ENCODE results near the gene MYMK. TPM values are rescaled to one million over a fixed set of nuclear protein-coding genes. Genes with fewer than 3 reads are reported as not detected.
A peak's percentile ranks its signal among the peaks of the same experiment; 100 is the strongest.

MYMK gene
- total and polyA plus RNA-seq, 4 experiments from 2014 or later: not detected

GRCh38 chr9:133533857-133534256 is 9.1 kb upstream of the MYMK start:
- Histone ChIP-seq H3K4me3 (ENCODE audit: low read length in 2 of 2) (no peak overlapping the region), H3K9me3 (ENCODE audit: control insufficient read depth in 1 of 2, low read length in 2 of 2) (no peaks in the 10 kb centered on the region), H3K27me3 (ENCODE audit: insufficient read depth, low read length) (no peaks in the 10 kb centered on the region), H3K27ac (ENCODE audit: low read depth, low read length) (no peak overlapping the region), H3K4me1 (ENCODE audit: insufficient read depth, low read length) (peaks cover 9% of the 10 kb centered on the region), H3K36me3 (ENCODE audit: insufficient read depth, low read length) (no peaks in the 10 kb centered on the region)
- ChIA-PET POLR2A (ENCODE audit: partially characterized antibody) (interaction anchor here (1.4 kb wide), 1 partner anchor 193 kb away, joined by 4 read pairs; no protein-coding TSS in a partner anchor), CTCF (ENCODE audit: partially characterized antibody) (no interaction called here)
- Mint-ChIP-seq H3K36me3 (no peaks in the 10 kb centered on the region), H3K9me3 (no peaks in the 10 kb centered on the region), H3K4me1 (peaks cover 0 to 9% (median 5%) of the 10 kb centered on the region in 4 donors), H3K27me3 (peaks cover 7 to 17% of the 10 kb centered on the region in 2 donors), H3K4me3 (no peak overlapping the region), H3K27ac (no peak overlapping the region)
- no peak for DNase-seq
- intact Hi-C loops (cut with micrococcal nuclease): no loop called here

- Mint-ChIP-seq H3K27ac (peak overlapping the region in 2 of 7 donors; percentile 61 to 82), H3K27me3 (peaks cover 8 to 17% of the 10 kb centered on the region in 2 donors), H3K9me3 (no peaks in the 10 kb centered on the region), H3K36me3 (no peaks in the 10 kb centered on the region), H3K4me1 (peaks cover 0 to 9% (median 5%) of the 10 kb centered on the region in 4 donors), H3K4me3 (no peak overlapping the region)
- Histone ChIP-seq H3K27ac (ENCODE audit: low read depth, low read length) (no peak overlapping the region), H3K4me1 (ENCODE audit: insufficient read depth, low read length) (peaks cover 9% of the 10 kb centered on the region), H3K27me3 (ENCODE audit: insufficient read depth, low read length) (no peaks in the 10 kb centered on the region), H3K9me3 (ENCODE audit: control insufficient read depth in 1 of 2, low read length in 2 of 2) (no peaks in the 10 kb centered on the region), H3K36me3 (ENCODE audit: insufficient read depth, low read length) (no peaks in the 10 kb centered on the region), H3K4me3 (ENCODE audit: low read length in 2 of 2) (no peak overlapping the region)
- ChIA-PET CTCF (ENCODE audit: partially characterized antibody) (interaction anchor here (1.1 kb wide), 1 partner anchor 248 kb away, joined by 3 read pairs; no protein-coding TSS in a partner anchor), POLR2A (ENCODE audit: partially characterized antibody) (no interaction called here)
- peak; percentile 36 to 63 (median 45) for DNase-seq
- intact Hi-C loops (cut with micrococcal nuclease): no loop called here
Measured at GRCh38 chr9:133532937-133533668, 8.3 kb upstream of the MYMK start.

- no peaks in the 10 kb centered on the region for H3K9me3 Mint-ChIP-seq
- peaks cover 9 to 21% of the 10 kb centered on the region in 2 donors for H3K27me3 Mint-ChIP-seq
- POLR2A ChIA-PET (ENCODE audit: partially characterized antibody): no interaction called here
Measured at GRCh38 chr9:133531293-133531692, 6.5 kb upstream of the MYMK start.

DNA sequence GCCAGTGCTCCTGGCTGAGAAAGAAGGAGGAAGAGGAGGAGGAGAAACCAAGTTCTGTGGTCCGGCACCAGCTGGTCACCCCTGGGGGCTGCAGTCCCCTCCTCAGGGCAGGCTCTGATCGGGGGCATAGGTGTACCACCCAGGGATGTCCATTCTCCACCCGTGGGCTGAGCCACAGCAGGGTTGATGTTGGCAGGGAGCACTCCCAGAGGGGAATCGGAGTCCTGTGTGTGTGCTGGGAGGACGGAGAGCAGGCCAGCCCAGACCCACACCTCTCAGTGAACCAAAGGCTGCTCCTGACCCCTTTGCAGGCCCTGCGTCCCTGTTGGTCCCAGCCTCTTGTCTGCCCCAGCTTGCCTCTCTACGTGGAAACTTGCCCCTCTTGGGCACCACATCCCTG is 5.1 kb upstream of the MYMK start:
- Mint-ChIP-seq H3K36me3 (no peaks in the 10 kb centered on the region), H3K27me3 (peaks cover 7 to 19% of the 10 kb centered on the region in 2 donors), H3K4me3 (no peak overlapping the region), H3K4me1 (peaks cover 0 to 12% (median 7%) of the 10 kb centered on the region in 4 donors), H3K27ac (no peak overlapping the region), H3K9me3 (no peaks in the 10 kb centered on the region)
- Histone ChIP-seq H3K9me3 (ENCODE audit: control insufficient read depth in 1 of 2, low read length in 2 of 2) (no peaks in the 10 kb centered on the region), H3K27ac (ENCODE audit: low read depth, low read length) (no peak overlapping the region), H3K4me1 (ENCODE audit: insufficient read depth, low read length) (peaks cover 9% of the 10 kb centered on the region), H3K27me3 (ENCODE audit: insufficient read depth, low read length) (no peaks in the 10 kb centered on the region), H3K4me3 (ENCODE audit: low read length in 2 of 2) (no peak overlapping the region), H3K36me3 (ENCODE audit: insufficient read depth, low read length) (no peaks in the 10 kb centered on the region)
- CTCF ChIA-PET (ENCODE audit: partially characterized antibody): no interaction called here
- intact Hi-C loops (cut with micrococcal nuclease): no loop called here
- POLR2A ChIA-PET (ENCODE audit: partially characterized antibody): no interaction called here
- DNase-seq: no peak

More at GRCh38 chr9:133531293-133531692, 6.5 kb upstream of the MYMK start:
- H3K27ac ChIP-seq (ENCODE audit: low read depth, low read length): no peak overlapping the region
- no peaks in the 10 kb centered on the region for H3K36me3 ChIP-seq (ENCODE audit: insufficient read depth, low read length)
- Mint-ChIP-seq H3K27ac (no peak overlapping the region), H3K4me1 (peaks cover 0 to 9% (median 7%) of the 10 kb centered on the region in 4 donors), H3K4me3 (no peak overlapping the region), H3K36me3 (no peaks in the 10 kb centered on the region)
- CTCF ChIA-PET (ENCODE audit: partially characterized antibody): no interaction called here
- H3K9me3 ChIP-seq (ENCODE audit: control insufficient read depth in 1 of 2, low read length in 2 of 2): no peaks in the 10 kb centered on the region
- intact Hi-C loops (cut with micrococcal nuclease): no loop called here
- DNase-seq: no peak
- peaks cover 9% of the 10 kb centered on the region for H3K4me1 ChIP-seq (ENCODE audit: insufficient read depth, low read length)
- no peak overlapping the region for H3K4me3 ChIP-seq (ENCODE audit: low read length in 2 of 2)
- H3K27me3 ChIP-seq (ENCODE audit: insufficient read depth, low read length): no peaks in the 10 kb centered on the region

DNA sequence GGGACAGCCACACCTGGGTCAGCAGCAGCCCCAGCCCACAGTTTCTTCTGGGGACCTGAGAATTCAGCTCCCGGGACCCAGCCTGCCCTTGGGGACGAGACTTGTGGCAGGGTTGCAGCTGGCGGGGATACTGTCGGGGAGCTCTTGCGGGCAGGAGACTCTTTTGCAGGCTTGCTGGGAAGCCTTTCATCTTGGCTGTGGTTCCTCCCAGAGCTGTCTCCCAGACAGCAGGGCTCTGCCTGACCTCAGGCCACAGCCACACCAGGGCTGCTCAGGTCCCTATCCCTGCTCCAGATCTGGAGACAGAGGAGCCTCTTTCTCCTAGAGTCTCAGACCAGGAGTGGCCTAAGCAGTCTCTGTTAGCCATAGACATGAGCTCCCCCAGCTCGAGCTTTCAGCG is 4.7 kb upstream of the MYMK start:
- Histone ChIP-seq H3K4me3 (ENCODE audit: low read length in 2 of 2) (no peak overlapping the region), H3K27ac (ENCODE audit: low read depth, low read length) (no peak overlapping the region), H3K36me3 (ENCODE audit: insufficient read depth, low read length) (no peaks in the 10 kb centered on the region), H3K9me3 (ENCODE audit: control insufficient read depth in 1 of 2, low read length in 2 of 2) (no peaks in the 10 kb centered on the region), H3K4me1 (ENCODE audit: insufficient read depth, low read length) (peaks cover 9% of the 10 kb centered on the region), H3K27me3 (ENCODE audit: insufficient read depth, low read length) (no peaks in the 10 kb centered on the region)
- Mint-ChIP-seq H3K4me1 (peaks cover 0 to 12% (median 7%) of the 10 kb centered on the region in 4 donors), H3K36me3 (no peaks in the 10 kb centered on the region), H3K27me3 (peaks cover 7 to 19% of the 10 kb centered on the region in 2 donors), H3K27ac (no peak overlapping the region), H3K9me3 (no peaks in the 10 kb centered on the region), H3K4me3 (no peak overlapping the region)
- intact Hi-C loops (cut with micrococcal nuclease): no loop called here
- no peak for DNase-seq
- CTCF ChIA-PET (ENCODE audit: partially characterized antibody): no interaction called here
- POLR2A ChIA-PET (ENCODE audit: partially characterized antibody): no interaction called here

GRCh38 chr9:133528876-133529241 is 4.1 kb upstream of the MYMK start:
- ChIA-PET POLR2A (ENCODE audit: partially characterized antibody) (no interaction called here), CTCF (ENCODE audit: partially characterized antibody) (no interaction called here)
- intact Hi-C loops (cut with micrococcal nuclease): no loop called here
- Histone ChIP-seq H3K27ac (ENCODE audit: low read depth, low read length) (no peak overlapping the region), H3K27me3 (ENCODE audit: insufficient read depth, low read length) (no peaks in the 10 kb centered on the region), H3K4me3 (ENCODE audit: low read length in 2 of 2) (no peak overlapping the region), H3K9me3 (ENCODE audit: control insufficient read depth in 1 of 2, low read length in 2 of 2) (no peaks in the 10 kb centered on the region), H3K4me1 (ENCODE audit: insufficient read depth, low read length) (peaks cover 8% of the 10 kb centered on the region), H3K36me3 (ENCODE audit: insufficient read depth, low read length) (no peaks in the 10 kb centered on the region)
- H3K36me3 Mint-ChIP-seq: no peaks in the 10 kb centered on the region
- no peak for DNase-seq
- no peaks in the 10 kb centered on the region for H3K9me3 Mint-ChIP-seq
- no peak overlapping the region for H3K4me3 Mint-ChIP-seq
- H3K27me3 Mint-ChIP-seq: peaks cover 7 to 19% of the 10 kb centered on the region in 2 donors
- H3K27ac Mint-ChIP-seq: no peak overlapping the region
- H3K4me1 Mint-ChIP-seq: peaks cover 0 to 12% (median 7%) of the 10 kb centered on the region in 4 donors

GRCh38 chr9:133528001-133528875 is 3.5 kb upstream of the MYMK start:
- no peaks in the 10 kb centered on the region for H3K36me3 Mint-ChIP-seq
- peaks cover 7 to 14% of the 10 kb centered on the region in 2 donors for H3K27me3 Mint-ChIP-seq
- H3K4me1 ChIP-seq (ENCODE audit: insufficient read depth, low read length): peaks cover 3% of the 10 kb centered on the region
- POLR2A ChIA-PET (ENCODE audit: partially characterized antibody): no interaction called here
- no peaks in the 10 kb centered on the region for H3K9me3 ChIP-seq (ENCODE audit: control insufficient read depth in 1 of 2, low read length in 2 of 2)
- no peaks in the 10 kb centered on the region for H3K27me3 ChIP-seq (ENCODE audit: insufficient read depth, low read length)
- H3K36me3 ChIP-seq (ENCODE audit: insufficient read depth, low read length): no peaks in the 10 kb centered on the region
- H3K27ac Mint-ChIP-seq: no peak overlapping the region
- no peak overlapping the region for H3K27ac ChIP-seq (ENCODE audit: low read depth, low read length)
- H3K9me3 Mint-ChIP-seq: no peaks in the 10 kb centered on the region
- no peak for DNase-seq
- H3K4me1 Mint-ChIP-seq: peaks cover 3 to 12% (median 5%) of the 10 kb centered on the region in 4 donors
- CTCF ChIA-PET (ENCODE audit: partially characterized antibody): no interaction called here
- H3K4me3 ChIP-seq (ENCODE audit: low read length in 2 of 2): no peak overlapping the region
- H3K4me3 Mint-ChIP-seq: no peak overlapping the region
- intact Hi-C loops (cut with micrococcal nuclease): no loop called here

Measured in CD4-positive, alpha-beta memory T cell (primary cell).